Measurements from ENCODE around the gene ATXN7L1. TPM values are rescaled to one million over a fixed set of nuclear protein-coding genes. Genes with fewer than 3 reads are reported as not detected.

Gene ATXN7L1
- total and polyA plus RNA-seq, 2 of the 13 experiments (the other 11 are each of a cell fraction or from before 2014, with no cell fraction given) = 4.1 to 7.8 TPM

GRCh38 chr7:105743351-105744090 lies 132.9 kb downstream of the ATXN7L1 start (continued):
- no peak for TF ChIP-seq CC2D1A (CRISPR knock-in tag; IDR thresholded peaks at IDR 0.05)
- TF ChIP-seq NFE2L2 (IDR thresholded peaks at IDR 0.05; ENCODE audit: low read length) = no peak

- TF ChIP-seq ZNF569 (CRISPR knock-in tag; IDR thresholded peaks at IDR 0.05; ENCODE audit: borderline replicate concordance) (no peak), SAFB2 (CRISPR knock-in tag; IDR thresholded peaks at IDR 0.05; ENCODE audit: borderline replicate concordance, low read depth) (no peak), ZNF577 (CRISPR knock-in tag; IDR thresholded peaks at IDR 0.05; ENCODE audit: borderline replicate concordance, low read depth) (no peak), TCF7L2 (IDR thresholded peaks at IDR 0.05; ENCODE audit: low read depth, low read length) (no peak), ZNF180 (CRISPR knock-in tag; IDR thresholded peaks at IDR 0.05; ENCODE audit: borderline replicate concordance, low read depth) (no peak), ZNF331 (CRISPR knock-in tag; IDR thresholded peaks at IDR 0.05) (no peak), ETV6 (CRISPR knock-in tag; conservative IDR thresholded peaks at IDR 0.05) (no peak), ZNF775 (CRISPR knock-in tag; IDR thresholded peaks at IDR 0.05; ENCODE audit: borderline replicate concordance) (no peak), TRAFD1 (CRISPR knock-in tag; IDR thresholded peaks at IDR 0.05; ENCODE audit: borderline replicate concordance) (no peak), HOXA3 (CRISPR knock-in tag; IDR thresholded peaks at IDR 0.05) (no peak), GATAD1 (CRISPR knock-in tag; IDR thresholded peaks at IDR 0.05) (no peak), ZBTB38 (CRISPR knock-in tag; IDR thresholded peaks at IDR 0.05) (no peak), POLR2AphosphoS2 (IDR thresholded peaks at IDR 0.05; ENCODE audit: low read depth, low read length) (no peak), ZNF232 (CRISPR knock-in tag; IDR thresholded peaks at IDR 0.05; ENCODE audit: borderline replicate concordance) (no peak), ZNF251 (CRISPR knock-in tag; IDR thresholded peaks at IDR 0.05) (no peak), ZNF841 (CRISPR knock-in tag; IDR thresholded peaks at IDR 0.05; ENCODE audit: borderline replicate concordance) (no peak), TRIM24 (CRISPR knock-in tag; IDR thresholded peaks at IDR 0.05) (no peak), ZNF720 (CRISPR knock-in tag; IDR thresholded peaks at IDR 0.05) (no peak), HMGXB4 (CRISPR knock-in tag; IDR thresholded peaks at IDR 0.05; ENCODE audit: borderline replicate concordance in 1 of 2, low read depth in 1 of 2) (no peak), ZNF343 (CRISPR knock-in tag; IDR thresholded peaks at IDR 0.05) (no peak)
- Histone ChIP-seq H3K79me2 (ENCODE audit: insufficient read depth, low read length) (no peaks in the 10 kb centered on the region), H3K27ac (ENCODE audit: extremely low read length, insufficient read depth, low read length) (no peak overlapping the region), H3K4me1 (ENCODE audit: insufficient read depth, low read length) (no peaks in the 10 kb centered on the region), H3K4me2 (ENCODE audit: low read depth, low read length) (no peak overlapping the region), H3K27me3 (ENCODE audit: control insufficient read depth in 1 of 2, insufficient read depth in 2 of 2, low read length in 2 of 2) (no peaks in the 10 kb centered on the region), H3K4me3 (replicated peaks in 1 of 3; ENCODE audit: insufficient read depth in 1 of 3, low read depth in 2 of 3, low read length in 3 of 3) (no peak overlapping the region), H4K20me1 (ENCODE audit: insufficient read depth, low read length) (no peaks in the 10 kb centered on the region), H3K9me3 (ENCODE audit: low read length) (no peaks in the 10 kb centered on the region), H2AFZ (ENCODE audit: low read length) (no peak overlapping the region), H3K36me3 (replicated peaks in 1 of 2; ENCODE audit: control insufficient read depth in 1 of 2, insufficient read depth in 2 of 2, low read length in 2 of 2) (no peaks in the 10 kb centered on the region), H3K9ac (ENCODE audit: insufficient read depth, low read depth, low read length) (no peak overlapping the region)
- no peak for ATAC-seq
- 96% methylated on average over 3 of the region's 3 CpGs for WGBS (ENCODE audit: low lambda C conversion rate)
- ChIA-PET POLR2A (no interaction called here), CTCF (ENCODE audit: low intra/inter-chr PET ratio, low total read pairs) (no interaction called here)
- intact Hi-C loops (cut with micrococcal nuclease; ENCODE audit: unreplicated experiment) = no loop called here
- in situ Hi-C loops (cut with HindIII; ENCODE audit: extremely low pct_ligation_motif_present, low pct_unique_long_range_greater_than_20kb) = no loop called here
- no TSS peak for BruUV-seq (replicated peaks)
- no peak for DNase-seq (ENCODE audit: low spot score)
- no peak for FAIRE-seq
Observed at GRCh38 chr7:105742787-105743186, 133.6 kb downstream of the ATXN7L1 start.
